Measurements from ENCODE around the gene UBTD1.

UBTD1 gene

GRCh38 chr10:97499561-97500296, 1.0 kb downstream of the UBTD1 start:
- peak overlapping the region; percentile 95 for H3K27ac ChIP-seq

GRCh38 chr10:97500297-97500575, 1.5 kb downstream of the UBTD1 start:
- no peak overlapping the region for H3K27ac ChIP-seq
- TF ChIP-seq, protein P1, sequence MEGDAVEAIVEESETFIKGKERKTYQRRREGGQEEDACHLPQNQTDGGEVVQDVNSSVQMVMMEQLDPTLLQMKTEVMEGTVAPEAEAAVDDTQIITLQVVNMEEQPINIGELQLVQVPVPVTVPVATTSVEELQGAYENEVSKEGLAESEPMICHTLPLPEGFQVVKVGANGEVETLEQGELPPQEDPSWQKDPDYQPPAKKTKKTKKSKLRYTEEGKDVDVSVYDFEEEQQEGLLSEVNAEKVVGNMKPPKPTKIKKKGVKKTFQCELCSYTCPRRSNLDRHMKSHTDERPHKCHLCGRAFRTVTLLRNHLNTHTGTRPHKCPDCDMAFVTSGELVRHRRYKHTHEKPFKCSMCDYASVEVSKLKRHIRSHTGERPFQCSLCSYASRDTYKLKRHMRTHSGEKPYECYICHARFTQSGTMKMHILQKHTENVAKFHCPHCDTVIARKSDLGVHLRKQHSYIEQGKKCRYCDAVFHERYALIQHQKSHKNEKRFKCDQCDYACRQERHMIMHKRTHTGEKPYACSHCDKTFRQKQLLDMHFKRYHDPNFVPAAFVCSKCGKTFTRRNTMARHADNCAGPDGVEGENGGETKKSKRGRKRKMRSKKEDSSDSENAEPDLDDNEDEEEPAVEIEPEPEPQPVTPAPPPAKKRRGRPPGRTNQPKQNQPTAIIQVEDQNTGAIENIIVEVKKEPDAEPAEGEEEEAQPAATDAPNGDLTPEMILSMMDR (conservative IDR thresholded peaks at IDR 0.05) = no peak

More at GRCh38 chr10:97499561-97500296, 1.0 kb downstream of the UBTD1 start:
- TF ChIP-seq, protein P1 (conservative IDR thresholded peaks at IDR 0.05) = no peak

DNA sequence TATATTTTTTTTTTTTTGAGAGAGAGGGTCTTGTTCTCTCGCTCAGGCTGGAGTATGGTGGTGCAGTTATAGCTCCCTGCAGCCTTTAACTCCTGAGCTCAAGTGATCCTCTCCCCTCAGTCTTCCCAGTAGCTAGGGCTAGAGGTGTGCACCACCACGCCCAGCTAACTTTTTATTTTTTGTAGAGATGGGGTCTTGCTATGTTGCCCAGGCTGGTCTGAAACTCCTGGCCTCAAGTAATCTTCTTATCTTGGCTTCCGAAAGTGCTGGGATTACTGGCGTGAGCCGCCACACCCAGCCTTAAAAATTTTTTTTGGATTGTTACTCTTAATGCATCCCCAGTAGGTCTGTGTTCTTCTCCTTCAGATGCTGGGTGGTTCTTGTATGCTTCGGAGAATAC, 4.2 kb downstream of the UBTD1 start:
- H3K27ac ChIP-seq = no peak overlapping the region
- TF ChIP-seq, protein P1 (conservative IDR thresholded peaks at IDR 0.05) = no peak

- H3K27ac ChIP-seq = no peak overlapping the region
- TF ChIP-seq, protein P1 (conservative IDR thresholded peaks at IDR 0.05) = no peak
Measured at GRCh38 chr10:97503406-97503805, 4.7 kb downstream of the UBTD1 start.

- TF ChIP-seq, protein P1 (conservative IDR thresholded peaks at IDR 0.05) = no peak
- no peak overlapping the region for H3K27ac ChIP-seq
Measured at GRCh38 chr10:97505152-97505551, 6.4 kb downstream of the UBTD1 start.

- TF ChIP-seq, protein P1 (conservative IDR thresholded peaks at IDR 0.05) = no peak
- H3K27ac ChIP-seq = no peak overlapping the region
Measured at GRCh38 chr10:97506199-97506991, 7.7 kb downstream of the UBTD1 start.

- TF ChIP-seq, protein P1 (conservative IDR thresholded peaks at IDR 0.05) = no peak
- no peak overlapping the region for H3K27ac ChIP-seq
Measured at GRCh38 chr10:97508342-97508741, 9.6 kb downstream of the UBTD1 start.
